Loucy (cell line): ENCODE measurements around the gene CADM2.

Experiments
- CTCF ChIP-seq: fragments of 200-600 bp; sonication (generic); conservative IDR thresholded peaks from 2 replicates; pipeline ENCODE4 v1.5.1; 2014; ENCODE audit warnings: mild to moderate bottlenecking, antibody characterized with exemption, low read length
- EZH2phosphoT487 ChIP-seq: fragments of 200-600 bp; IDR thresholded peaks from 2 replicates; pipeline ENCODE4 v1.6.1; 2018; ENCODE audit warnings: antibody characterized with exemption, mild to moderate bottlenecking, moderate library complexity, borderline replicate concordance

- no peak for TF ChIP-seq CTCF
- TF ChIP-seq EZH2phosphoT487, result no peak
These were observed 923.1 kb downstream of the CADM2 start for GRCh38 chr3:85881833-85882393.
